ENCODE measurements around the gene RRP1B. TPM values are rescaled to one million over a fixed set of nuclear protein-coding genes. Genes with fewer than 3 reads are reported as not detected.

The RRP1B gene
- total and polyA plus RNA-seq, 2 experiments from 2014 or later, result 13.6 to 15.0 TPM

GRCh38 chr21:43728154-43728466 lies 68.8 kb downstream of the RRP1B start:
- in situ Hi-C loops (cut with MboI), result no loop called here
- peaks cover 78% of the 10 kb centered on the region for H3K79me2 ChIP-seq (ENCODE audit: insufficient read depth)
- H3K4me3 ChIP-seq, result peak overlapping the region; percentile 45
- peaks cover 52% of the 10 kb centered on the region for H3K4me1 ChIP-seq (ENCODE audit: insufficient read depth)
- H3K4me2 ChIP-seq (ENCODE audit: unreplicated experiment), result peak overlapping the region; percentile 71
- no peaks in the 10 kb centered on the region for H3K9me2 ChIP-seq (ENCODE audit: insufficient read depth)
- H3K9ac ChIP-seq, result peak overlapping the region; percentile 63
- peaks cover 28% of the 10 kb centered on the region for H3F3A ChIP-seq (ENCODE audit: insufficient read depth)
- H3K27me3 ChIP-seq (replicated peaks; ENCODE audit: insufficient read depth), result no peaks in the 10 kb centered on the region
- peak overlapping the region; percentile 86 for H3K27ac ChIP-seq
- WGBS, 2 experiments (ENCODE audit: low coverage in 1 of 2, low lambda C conversion rate in 2 of 2, missing lambda C conversion rate in 2 of 2), result 8 to 23% methylated on average over 6 of the region's 7 CpGs
- H4K20me1 ChIP-seq (ENCODE audit: insufficient read depth), result no peaks in the 10 kb centered on the region
- DNase-seq, result no peak
- H2AFZ ChIP-seq, result no peak overlapping the region; the same call in 1 of the 2 replicates
- H3K36me3 ChIP-seq (ENCODE audit: low read depth), result no peaks in the 10 kb centered on the region
- no peaks in the 10 kb centered on the region for H3K9me3 ChIP-seq (ENCODE audit: low read depth)
- no peak for TF ChIP-seq EZH2 (IDR thresholded peaks at IDR 0.05; ENCODE audit: insufficient read depth, poor library complexity, severe bottlenecking)
- TF ChIP-seq EZH2phosphoT487 (IDR thresholded peaks at IDR 0.05; ENCODE audit: insufficient read depth, low read depth), result no peak

- Histone ChIP-seq H3K9ac (peak overlapping the region; percentile 63), H3K79me2 (ENCODE audit: insufficient read depth) (peaks cover 71% of the 10 kb centered on the region), H3K27ac (peak overlapping the region; percentile 86), H2AFZ (no peak overlapping the region; the same call in 1 of the 2 replicates), H4K20me1 (ENCODE audit: insufficient read depth) (no peaks in the 10 kb centered on the region), H3K4me2 (ENCODE audit: unreplicated experiment) (peak overlapping the region; percentile 71), H3K9me2 (ENCODE audit: insufficient read depth) (no peaks in the 10 kb centered on the region), H3K36me3 (ENCODE audit: low read depth) (no peaks in the 10 kb centered on the region), H3F3A (ENCODE audit: insufficient read depth) (peaks cover 31% of the 10 kb centered on the region), H3K27me3 (replicated peaks; ENCODE audit: insufficient read depth) (no peaks in the 10 kb centered on the region), H3K9me3 (ENCODE audit: low read depth) (no peaks in the 10 kb centered on the region), H3K4me3 (peak overlapping the region; percentile 45), H3K4me1 (ENCODE audit: insufficient read depth) (peaks cover 58% of the 10 kb centered on the region)
- peak; percentile 99 for DNase-seq
- WGBS, 2 experiments (ENCODE audit: low coverage in 1 of 2, low lambda C conversion rate in 2 of 2, missing lambda C conversion rate in 2 of 2), result 32 to 37% methylated on average over 42 to 53 of the region's 59 CpGs
- in situ Hi-C loops (cut with MboI), result no loop called here
- TF ChIP-seq EZH2phosphoT487 (IDR thresholded peaks at IDR 0.05; ENCODE audit: insufficient read depth, low read depth) (no peak), EZH2 (IDR thresholded peaks at IDR 0.05; ENCODE audit: insufficient read depth, poor library complexity, severe bottlenecking) (no peak)
Measured at GRCh38 chr21:43728467-43729390, 69.4 kb downstream of the RRP1B start.

- no peak for TF ChIP-seq EZH2 (IDR thresholded peaks at IDR 0.05; ENCODE audit: insufficient read depth, poor library complexity, severe bottlenecking)
- no peak for TF ChIP-seq EZH2phosphoT487 (IDR thresholded peaks at IDR 0.05; ENCODE audit: insufficient read depth, low read depth)
- DNase-seq, result no peak
- H3K79me2 ChIP-seq (ENCODE audit: insufficient read depth), result peaks cover 77% of the 10 kb centered on the region
- H4K20me1 ChIP-seq (ENCODE audit: insufficient read depth), result no peaks in the 10 kb centered on the region
- H3K27me3 ChIP-seq (replicated peaks; ENCODE audit: insufficient read depth), result no peaks in the 10 kb centered on the region
- H3F3A ChIP-seq (ENCODE audit: insufficient read depth), result peaks cover 19% of the 10 kb centered on the region
- in situ Hi-C loops (cut with MboI), result no loop called here
- no peak overlapping the region for H3K4me3 ChIP-seq
- H3K4me1 ChIP-seq (ENCODE audit: insufficient read depth), result peaks cover 50% of the 10 kb centered on the region
- no peaks in the 10 kb centered on the region for H3K9me3 ChIP-seq (ENCODE audit: low read depth)
- no peak overlapping the region for H3K27ac ChIP-seq
- H3K9ac ChIP-seq, result 0 out of 2 replicates have a peak overlapping the region, but pooled peaks have one; percentile 39
- peak overlapping the region; percentile 65 for H3K4me2 ChIP-seq (ENCODE audit: unreplicated experiment)
- no peak overlapping the region for H2AFZ ChIP-seq
- 84 to 87% methylated on average over 6 of the region's 6 CpGs for WGBS, 2 experiments (ENCODE audit: low coverage in 1 of 2, low lambda C conversion rate in 2 of 2, missing lambda C conversion rate in 2 of 2)
- no peaks in the 10 kb centered on the region for H3K36me3 ChIP-seq (ENCODE audit: low read depth)
- H3K9me2 ChIP-seq (ENCODE audit: insufficient read depth), result no peaks in the 10 kb centered on the region
Measured at GRCh38 chr21:43731476-43731875, 72.1 kb downstream of the RRP1B start.

- Histone ChIP-seq H3K4me1 (ENCODE audit: insufficient read depth) (peaks cover 44% of the 10 kb centered on the region), H3K9me2 (ENCODE audit: insufficient read depth) (no peaks in the 10 kb centered on the region)
- in situ Hi-C loops (cut with MboI), result no loop called here
Measured at GRCh38 chr21:43731891-43732711, 72.7 kb downstream of the RRP1B start.

More at GRCh38 chr21:43731891-43732711, 72.7 kb downstream of the RRP1B start:
- TF ChIP-seq EZH2phosphoT487 (IDR thresholded peaks at IDR 0.05; ENCODE audit: insufficient read depth, low read depth) (no peak), EZH2 (IDR thresholded peaks at IDR 0.05; ENCODE audit: insufficient read depth, poor library complexity, severe bottlenecking) (no peak)
- H3F3A ChIP-seq (ENCODE audit: insufficient read depth), result peaks cover 12% of the 10 kb centered on the region
- WGBS, 2 experiments (ENCODE audit: low coverage in 1 of 2, low lambda C conversion rate in 2 of 2, missing lambda C conversion rate in 2 of 2), result 21 to 23% methylated on average over 23 of the region's 23 CpGs
- peak overlapping the region; percentile 60 for H3K27ac ChIP-seq
- peak overlapping the region; percentile 39 for H3K9ac ChIP-seq
- peak; percentile 77 for DNase-seq
- H3K79me2 ChIP-seq (ENCODE audit: insufficient read depth), result peaks cover 77% of the 10 kb centered on the region
- H3K9me3 ChIP-seq (ENCODE audit: low read depth), result no peaks in the 10 kb centered on the region
- H3K4me3 ChIP-seq, result peak overlapping the region; percentile 34
- H4K20me1 ChIP-seq (ENCODE audit: insufficient read depth), result no peaks in the 10 kb centered on the region
- H3K27me3 ChIP-seq (replicated peaks; ENCODE audit: insufficient read depth), result no peaks in the 10 kb centered on the region
- H3K36me3 ChIP-seq (ENCODE audit: low read depth), result no peaks in the 10 kb centered on the region
- no peak overlapping the region for H2AFZ ChIP-seq
- peak overlapping the region; percentile 65 for H3K4me2 ChIP-seq (ENCODE audit: unreplicated experiment)
